Stimulated activated CD4-positive, alpha-beta T cell treated with anti-CD3 and anti-CD28 coated beads, TNF-alpha, amount 100 ng/mL, for 24 hours (primary cell): Measurements from ENCODE around the gene LCNL1.

Source experiments
- DNase-seq, 3 experiments: peaks; one replicate each; pipeline ENCODE4 v3.0.0-alpha.2; 2020; ENCODE audit warnings: low read depth in 3 of 3

Gene LCNL1

DNA sequence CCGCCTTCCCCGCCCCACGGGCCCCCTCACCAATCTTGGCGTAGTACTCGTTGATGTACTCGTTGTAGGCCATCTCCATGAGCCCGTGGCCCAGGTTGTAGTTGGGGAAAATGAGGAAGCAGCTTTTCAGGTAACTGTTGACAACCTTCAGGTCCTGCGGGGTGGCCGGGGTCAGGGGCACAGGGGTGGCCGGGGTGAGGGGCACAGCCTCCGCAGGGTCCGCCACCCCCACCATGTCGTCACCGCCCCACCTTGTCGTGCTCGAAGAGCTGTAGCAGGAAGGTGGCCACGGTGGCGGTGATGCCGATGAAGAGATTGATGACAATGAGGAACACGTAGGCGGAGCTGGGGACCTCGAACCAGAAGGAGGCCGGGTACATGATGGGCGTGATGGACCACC is 28.4 kb downstream of the LCNL1 start:
- no peak for DNase-seq

DNA sequence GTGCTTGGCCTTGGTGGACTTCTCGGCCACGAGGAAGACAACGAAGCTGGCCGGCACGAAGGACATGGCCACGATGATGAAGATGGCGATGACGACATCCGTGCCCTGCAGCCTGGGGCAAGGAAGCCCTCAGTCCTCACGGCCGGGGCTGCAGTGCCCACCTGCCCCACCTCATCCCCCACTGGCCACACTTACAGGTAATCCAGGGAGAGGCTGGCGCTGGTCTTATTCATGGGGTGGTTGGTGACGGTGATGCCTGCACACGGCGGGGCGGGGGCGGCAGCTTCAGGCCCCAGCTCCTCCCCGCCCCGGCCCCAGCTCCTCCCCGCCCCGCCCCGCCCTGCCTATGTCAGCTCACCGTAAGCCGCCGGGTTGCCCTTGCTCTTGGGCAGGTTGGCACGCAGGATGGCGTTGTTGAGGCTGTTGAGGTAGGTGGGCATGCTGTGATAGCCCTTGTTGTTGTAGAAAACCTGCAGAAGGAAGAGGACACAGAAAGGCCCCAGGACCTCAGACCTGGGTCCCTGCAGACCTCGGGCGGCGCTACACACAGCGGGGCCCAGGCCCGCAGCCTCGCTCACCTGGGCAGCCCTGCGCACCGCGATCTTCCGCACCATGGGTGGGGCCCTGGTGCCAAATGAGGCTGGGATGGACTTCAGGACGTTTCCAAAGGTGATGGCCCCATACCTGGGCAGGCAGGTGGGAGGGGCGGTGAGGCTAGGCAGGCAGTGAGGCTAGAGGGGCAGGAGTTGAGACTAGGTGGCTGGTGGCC is 29.3 kb downstream of the LCNL1 start:
- no peak for DNase-seq

DNA sequence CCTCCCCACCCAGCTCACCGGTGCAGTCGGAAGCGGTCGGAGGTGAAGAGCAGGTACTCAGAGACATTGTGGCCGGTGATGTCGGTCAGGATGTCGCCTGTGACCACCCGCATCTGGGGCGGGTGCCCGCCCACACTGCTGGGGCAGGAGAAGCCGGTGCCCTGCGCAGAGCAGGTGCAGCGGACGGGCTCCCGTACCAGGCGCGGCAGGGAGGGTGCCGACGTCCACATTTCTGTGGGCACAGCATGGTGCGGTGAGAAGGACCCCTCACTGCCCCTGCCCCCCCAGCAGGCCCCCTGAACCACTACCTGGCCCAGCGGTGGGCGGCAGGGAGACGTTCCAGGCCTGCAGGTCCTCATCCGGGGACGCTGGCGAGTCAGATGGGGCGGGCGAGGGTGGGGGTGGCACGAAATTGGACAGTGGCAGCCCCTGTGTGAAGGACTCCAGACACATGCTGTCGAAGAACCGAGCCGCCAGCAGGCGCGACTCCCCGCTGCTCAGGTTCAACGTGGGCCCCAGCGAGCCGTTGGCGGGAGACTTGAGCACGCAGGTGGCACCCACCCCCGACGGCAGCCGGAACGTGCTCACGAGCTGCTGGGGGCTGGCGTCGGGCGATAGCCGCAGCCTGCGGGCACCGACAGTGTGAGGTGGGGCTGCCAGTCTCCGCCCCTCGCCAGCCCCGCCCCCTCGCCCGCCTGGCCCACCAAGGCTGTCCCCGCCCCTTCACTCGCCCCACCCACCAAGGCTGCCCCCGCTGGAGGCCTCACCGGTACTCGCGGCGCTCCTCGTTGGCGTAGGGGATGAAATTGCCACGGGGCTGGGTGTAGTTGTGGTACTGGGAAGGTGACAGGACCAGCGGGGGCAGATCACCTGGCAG is 30.1 kb downstream of the LCNL1 start:
- DNase-seq = no peak

DNA sequence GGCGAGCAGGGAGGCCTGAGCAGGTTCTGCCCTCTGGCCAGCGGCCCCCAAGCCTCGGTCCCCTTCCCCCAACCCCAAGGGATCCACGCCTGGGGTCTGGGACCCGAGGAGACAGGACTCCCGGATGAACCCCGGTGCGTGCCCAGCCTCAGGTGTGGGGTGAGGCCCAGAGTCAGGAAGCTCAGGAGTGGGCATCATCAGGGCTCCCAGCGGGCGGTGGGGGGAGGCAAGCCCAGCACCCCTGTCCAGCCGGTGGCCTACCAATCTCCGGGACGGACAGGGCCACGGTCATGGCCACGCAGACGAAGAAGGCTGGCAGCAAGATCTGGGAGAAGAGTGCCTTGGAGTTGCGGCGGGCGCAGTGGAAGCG is 30.8 kb downstream of the LCNL1 start:
- DNase-seq = no peak

DNA sequence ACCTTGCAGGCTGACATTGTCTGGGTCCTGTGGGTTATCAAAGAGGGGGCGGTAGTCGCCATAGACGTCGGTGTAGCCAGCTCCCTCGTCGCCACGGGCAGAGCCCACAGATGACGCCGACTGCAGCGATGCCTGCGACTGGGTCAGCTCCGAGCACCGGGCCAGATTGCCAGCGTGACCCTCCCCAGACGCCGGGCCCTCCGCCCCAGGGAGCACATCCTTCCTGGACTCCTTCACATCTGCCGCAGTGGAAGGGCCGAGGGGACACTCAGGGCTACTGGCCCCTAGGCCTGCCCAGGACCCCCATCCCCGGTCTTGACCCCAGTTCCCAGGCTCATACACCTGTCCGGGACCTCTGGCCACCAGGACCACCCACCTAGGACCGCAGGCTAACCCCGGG is 31.4 kb downstream of the LCNL1 start:
- DNase-seq = no peak

DNA sequence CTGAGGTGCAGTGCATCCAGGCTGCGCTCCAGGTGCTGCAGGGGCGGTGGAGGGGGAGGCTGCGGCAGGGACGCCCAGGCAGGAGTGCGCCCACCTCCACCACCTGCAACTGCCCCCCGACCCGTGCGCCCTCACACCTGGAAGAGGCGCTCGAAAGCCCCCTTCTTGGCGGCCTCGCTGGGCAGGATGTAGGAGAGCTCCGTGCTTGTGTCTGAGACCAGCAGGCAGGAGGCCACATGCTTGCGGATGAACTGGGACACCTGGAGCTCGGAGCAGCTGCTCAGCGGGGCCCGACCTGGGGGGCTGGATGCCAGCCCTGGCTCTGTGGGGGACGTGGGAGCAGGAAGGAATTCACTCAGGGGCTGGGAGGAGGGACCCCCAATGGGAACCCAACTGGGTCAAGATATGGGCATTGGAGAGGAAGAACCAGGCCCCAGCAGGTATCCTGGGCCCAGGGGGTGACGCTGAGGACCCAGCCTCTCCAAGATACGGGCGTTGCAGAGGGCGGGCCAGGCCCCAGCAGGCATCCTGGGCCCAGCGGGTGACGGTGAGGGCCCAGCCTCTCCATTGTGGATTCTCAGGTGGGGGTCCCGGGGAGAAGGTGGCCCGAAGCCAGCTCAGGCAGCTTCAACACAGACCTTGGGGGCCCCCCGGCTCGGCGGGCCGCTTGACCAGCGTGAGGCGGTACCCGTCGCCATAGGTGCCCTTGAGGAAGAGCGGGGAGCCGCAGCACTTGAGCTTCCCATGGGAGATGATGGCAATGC is 32.2 kb downstream of the LCNL1 start:
- DNase-seq = no peak

DNA sequence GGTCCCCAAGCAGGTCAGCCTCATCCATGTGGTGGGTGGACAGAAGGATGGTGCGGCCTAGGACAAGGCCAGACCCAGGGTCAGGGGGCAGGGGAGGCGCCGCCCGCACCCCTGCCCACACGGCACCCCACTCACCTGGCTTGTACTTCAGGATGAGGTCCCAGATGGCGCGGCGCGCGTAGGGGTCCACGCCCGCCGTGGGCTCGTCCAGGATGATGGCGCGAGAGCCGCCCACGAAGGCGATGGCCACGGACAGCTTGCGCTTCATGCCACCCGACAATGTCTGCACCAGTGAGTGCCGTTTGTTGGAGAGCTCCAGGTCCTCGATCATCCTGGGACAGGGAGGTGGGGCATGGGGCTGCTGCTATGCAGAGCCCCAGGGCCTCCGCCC is 32.7 kb downstream of the LCNL1 start:
- no peak for DNase-seq

DNA sequence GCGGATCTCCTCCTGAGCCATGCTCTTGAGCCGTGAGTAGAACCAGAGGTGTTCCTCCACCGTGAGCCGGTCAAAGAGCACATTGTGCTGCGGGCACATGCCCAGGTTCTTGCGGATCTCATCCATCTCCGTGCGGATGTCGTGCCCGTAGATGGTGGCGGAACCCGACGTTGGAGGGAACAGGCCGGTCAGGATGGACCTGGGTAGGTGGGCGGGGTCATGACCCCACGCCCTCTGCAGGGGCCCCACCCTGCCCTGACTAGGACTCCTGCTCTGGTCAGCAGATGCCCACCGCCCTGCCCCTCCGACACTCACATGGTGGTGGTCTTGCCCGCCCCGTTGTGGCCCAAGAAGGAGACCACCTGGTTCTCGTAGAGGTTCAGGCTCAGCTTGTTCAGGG is 33.2 kb downstream of the LCNL1 start:
- no peak for DNase-seq

DNA sequence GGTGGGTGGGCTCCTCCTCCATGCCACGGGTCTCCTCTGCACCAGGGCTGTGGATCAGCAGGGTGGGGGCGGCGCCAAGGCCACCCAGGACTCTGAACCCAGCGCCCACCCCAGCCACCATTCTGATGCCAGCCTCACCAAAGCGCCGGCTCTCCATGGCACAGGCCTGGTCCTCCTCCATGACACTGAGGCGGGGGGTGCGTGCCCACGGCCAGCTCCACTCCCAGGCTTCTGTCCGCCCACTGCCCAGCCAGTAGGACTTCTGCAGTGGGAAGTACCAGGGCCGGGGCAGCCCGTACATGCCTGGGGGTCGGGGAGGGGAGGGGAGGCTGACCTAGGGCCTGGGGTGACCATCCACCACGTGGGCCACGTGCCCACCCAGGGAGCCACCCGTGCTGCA is 33.6 kb downstream of the LCNL1 start:
- no peak for DNase-seq

DNA sequence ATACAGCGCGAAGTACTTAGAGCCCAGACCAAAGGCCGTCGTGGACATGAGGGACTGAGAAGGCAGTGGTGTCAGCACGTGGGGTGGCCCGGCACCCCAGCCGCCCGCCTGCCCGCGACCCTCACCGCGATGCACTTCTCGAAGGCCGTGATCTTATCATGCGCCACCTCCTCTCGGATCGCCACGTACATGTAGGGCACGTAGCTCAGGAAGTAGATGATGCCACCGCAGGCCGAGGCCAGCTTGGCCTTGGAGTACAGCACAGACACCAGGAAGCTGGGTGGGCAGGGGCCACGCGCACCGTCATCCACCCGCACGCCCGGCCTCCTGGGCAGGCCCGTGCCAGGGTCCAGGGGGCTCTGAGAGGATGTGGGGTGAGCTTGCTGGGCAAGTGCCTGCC is 34.3 kb downstream of the LCNL1 start:
- DNase-seq = no peak

DNA sequence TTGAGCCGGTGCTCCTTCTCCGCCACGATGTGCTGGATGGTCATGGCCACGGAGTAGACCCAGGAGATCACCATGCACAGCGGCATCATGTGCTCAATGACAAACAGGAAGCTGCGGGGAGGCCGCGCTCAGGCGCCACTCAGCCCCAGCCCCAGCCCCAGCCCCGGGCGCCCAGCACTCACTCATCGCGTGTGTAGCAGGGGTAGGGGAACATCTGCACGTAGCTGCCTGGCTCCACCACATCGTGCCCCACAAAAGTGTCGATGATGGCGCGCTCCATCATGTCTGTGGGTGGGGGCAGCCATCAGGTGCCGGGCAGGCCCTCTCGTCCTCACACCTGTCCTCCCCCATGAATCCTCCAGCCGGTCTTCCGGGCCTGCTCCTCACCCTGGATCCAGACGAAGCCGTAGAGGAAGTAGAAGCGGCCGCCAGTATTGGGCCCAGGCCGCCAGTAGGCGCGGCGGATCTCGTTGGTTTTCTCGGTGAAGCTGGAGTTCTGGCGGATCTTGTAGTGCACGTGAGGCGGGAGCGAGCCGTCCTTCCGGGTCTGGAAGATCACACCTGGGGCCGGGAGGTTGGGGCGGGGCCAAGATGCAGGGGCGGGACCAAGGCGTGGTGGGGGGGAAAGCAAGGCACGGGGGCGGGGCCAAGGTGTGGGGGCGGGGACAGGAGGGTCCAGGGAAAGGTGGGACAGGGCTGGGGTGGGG is 35.2 kb downstream of the LCNL1 start:
- no peak for DNase-seq

DNA sequence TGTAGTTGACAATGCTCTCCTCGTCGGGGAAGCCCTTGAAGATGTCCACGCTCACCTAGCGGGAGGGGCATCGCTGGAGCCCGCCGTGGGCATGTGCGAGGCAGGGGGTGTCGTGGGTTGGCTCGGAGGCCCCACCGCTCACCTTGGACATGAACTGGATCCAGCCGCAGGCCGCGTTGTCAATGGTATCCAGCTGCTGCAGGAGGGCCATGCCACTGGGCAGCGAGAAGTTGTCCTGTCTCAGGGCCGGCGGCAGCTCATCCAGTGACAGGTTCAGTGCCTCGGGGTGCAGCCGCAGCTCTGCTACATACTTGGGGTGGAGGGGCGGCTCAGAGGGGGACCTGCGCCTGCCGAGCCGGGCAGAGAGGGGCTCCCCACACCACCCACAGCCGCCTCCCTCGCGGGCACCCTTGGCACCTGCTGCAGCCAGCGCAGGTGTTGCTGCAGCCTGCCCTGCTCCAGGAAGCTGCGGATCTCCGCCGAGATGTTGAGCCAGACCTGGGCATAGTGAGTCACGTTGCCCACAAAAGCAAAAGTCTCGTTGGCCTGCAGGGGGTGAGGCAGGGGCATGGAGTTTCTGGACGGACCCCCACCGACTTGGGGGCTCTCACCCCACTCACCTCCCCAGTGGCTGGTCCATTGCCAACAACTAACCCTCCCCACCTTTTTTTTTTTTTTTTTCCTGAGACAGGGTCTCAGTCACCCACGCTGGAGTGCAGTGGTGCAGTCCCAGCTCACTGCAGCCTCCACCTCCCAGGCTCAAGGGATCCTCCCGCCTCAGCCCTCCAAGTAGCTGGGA is 36.2 kb downstream of the LCNL1 start:
- DNase-seq = no peak

DNA sequence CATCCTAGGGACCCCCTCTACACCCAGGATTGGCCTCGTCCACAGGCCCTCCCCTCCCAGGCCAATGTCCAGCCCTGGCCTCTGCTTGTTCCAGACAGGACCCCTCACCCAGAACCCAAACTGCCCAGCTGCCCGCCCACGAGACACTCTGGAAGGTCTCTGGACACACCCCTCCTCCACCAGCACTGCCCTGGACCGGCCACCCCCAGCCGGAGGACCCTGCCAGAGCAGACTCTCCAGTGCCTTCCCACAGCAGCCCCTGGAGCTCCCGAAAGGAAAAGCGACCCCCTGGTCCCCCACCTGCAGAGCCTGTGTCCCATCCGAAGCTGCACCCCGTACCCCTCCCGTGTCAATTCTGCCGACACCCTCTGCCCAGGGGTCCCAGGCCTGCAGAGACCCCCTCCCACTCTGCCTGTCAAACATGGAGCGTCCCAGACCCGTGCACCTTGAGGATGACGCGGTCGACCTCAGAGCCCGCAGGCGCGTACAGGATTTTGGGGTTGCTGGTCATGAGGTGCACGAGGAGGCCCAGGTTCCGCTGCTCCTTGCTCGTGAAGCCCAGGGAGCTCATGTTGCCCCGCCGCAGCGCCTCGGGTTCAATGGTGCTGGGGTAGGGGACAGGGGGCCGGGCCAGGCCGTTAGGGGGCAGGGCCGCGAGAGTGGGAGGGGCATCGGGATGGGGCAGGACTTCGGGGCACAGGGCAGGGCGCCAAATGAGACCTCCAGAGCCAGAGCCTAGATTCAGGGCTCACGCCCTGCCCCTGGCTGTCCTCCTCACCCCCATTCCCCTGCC is 37.3 kb downstream of the LCNL1 start:
- DNase-seq = no peak

DNA sequence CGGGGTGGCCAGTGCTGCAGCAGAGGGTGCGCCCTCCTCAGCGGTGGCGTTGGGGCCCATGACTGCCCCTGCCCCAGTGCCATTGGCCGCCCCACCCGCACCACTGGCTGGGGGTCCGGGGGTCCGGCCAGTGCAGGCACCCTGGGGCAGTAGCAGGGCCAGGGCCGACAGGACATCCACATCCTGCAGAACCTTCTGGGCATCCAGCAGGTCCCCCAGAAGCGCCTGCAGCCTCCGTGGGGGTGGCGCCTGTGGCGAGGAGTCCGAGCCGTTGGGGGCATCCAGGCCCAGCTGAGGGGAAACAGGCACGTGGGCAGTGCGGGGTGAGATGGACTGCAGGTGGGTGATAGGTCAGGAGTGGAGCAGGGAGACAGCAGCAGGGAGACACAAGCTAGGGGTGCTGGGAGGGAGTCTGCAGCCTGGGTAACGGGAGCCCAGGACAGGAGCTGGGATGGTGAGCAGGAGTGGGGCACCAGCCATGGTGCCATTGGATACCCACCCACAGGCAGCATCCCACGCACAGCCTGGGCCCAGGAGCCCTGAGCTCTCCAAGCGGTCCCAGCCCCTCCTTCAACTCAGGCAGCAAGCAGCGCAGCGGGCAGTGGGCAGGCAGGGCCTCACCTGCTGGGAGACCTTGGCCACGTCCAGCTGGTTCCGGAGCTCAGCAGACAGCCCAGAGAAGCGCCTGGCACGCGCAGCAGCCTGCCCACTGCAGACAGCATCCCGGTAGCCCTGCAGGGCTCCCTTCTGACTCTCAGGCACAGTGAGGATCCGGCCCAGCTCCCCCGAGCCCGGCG is 38.2 kb downstream of the LCNL1 start:
- no peak for DNase-seq

DNA sequence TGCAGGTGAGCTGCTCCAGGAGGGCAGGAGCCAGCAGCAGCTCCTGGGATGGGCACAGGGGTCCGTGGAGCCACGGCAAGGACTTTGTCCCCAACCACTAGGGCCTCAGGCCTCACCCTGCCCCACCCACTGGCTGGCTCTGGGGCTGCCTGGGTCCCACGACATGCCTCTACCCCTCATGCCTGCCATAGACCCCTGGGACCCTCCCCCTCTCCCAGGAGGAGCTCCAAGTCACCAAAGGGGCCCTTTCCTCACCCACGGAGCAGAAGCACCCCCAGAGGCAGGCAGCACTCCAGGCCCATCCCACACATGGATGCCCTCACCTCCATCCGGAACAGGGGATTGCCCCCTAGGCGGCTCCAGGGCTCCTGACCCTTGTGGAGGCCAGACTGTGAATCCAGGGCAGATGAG is 38.8 kb downstream of the LCNL1 start:
- DNase-seq = no peak

DNA sequence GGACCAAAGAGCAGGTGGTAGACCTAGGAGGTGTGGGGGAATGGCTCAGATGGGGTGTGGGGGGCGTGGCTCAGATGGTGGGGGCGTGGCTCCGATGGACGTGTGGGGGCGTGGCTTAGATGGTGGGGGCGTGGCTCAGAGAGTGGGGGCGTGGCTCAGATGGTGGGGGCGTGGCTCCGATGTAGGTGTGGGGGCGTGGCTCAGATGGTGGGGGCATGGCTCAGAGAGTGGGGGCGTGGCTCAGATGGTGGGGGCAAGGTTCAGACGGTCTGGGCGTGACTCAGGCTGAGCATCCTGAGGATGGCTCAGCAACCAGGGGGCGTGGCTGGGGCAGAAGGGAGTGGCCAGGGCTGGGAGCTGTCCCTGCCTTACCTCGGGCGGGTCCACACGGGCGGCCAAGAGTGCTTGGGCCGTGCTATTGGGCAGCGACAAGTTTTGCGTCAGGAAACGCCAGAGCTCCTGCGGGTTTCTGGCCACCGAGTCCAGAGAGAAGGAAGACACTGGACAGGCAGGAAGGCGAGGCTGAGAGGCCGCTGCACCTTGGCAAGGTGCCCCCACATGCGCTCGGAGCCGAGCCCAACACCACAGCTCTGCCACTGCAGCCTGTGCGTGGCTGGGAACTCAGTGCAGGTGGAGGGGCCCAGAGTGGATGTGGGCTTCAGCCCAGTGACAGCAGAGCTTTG is 39.3 kb downstream of the LCNL1 start:
- peak in 2 of 3 experiments; percentile 56 to 83 for DNase-seq

DNA sequence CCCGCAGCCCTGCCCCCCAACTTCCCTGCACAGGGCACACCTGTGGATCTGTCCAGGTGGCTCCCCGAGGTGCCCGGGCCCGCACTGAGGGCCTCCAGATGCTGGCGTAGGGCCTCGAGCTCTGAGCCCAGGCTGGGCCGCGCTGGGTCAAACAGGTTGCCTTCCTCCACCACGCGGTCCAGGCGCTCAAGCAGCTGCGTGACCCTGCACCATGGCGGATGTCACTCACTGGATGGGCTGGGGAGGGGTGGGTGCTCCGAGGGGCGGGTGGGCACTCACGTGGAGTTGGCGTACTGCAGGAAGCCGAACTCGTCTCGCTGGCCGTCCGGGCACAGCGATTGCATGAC is 39.8 kb downstream of the LCNL1 start:
- no peak for DNase-seq

DNA sequence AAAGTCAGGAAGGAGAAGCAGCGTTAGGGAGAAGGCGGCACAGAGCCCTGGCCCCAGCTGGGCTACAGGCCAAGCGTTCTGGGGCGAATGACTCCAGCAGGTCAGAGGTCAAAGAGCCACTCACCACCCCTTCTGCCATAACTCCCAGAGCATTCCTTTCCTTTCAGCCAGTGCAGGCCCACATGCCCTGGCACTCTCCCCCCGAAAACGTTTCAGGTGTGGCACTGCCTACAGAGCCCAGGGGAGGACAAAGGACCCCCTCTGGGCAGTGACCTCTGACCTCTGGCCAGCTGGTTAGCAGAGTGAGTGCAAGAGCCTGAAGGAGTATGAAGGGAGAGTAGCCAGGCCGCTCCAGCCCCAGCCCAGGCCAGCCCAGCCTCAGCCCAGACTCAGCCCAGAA is 40.4 kb downstream of the LCNL1 start:
- no peak for DNase-seq

DNA sequence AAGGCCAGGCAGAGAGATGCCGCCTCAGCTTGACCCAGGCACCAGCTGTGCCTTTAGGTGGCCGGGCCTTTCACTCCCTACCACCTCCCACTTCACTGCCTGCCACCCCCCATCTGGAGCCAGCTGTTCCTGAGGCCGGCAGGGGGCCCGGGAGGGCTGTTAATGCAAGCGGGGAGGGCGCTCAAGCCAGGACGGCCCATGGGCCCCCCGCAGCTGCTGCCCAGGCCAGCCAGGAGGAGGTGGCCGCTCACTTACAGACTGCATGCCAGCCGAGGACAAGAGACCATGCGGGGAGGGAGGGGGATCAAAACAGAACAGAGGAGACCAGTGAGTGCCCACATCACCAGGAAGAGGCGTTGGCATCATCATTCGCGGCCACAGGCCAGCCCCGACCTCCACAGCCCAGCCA is 40.8 kb downstream of the LCNL1 start:
- DNase-seq = no peak
